RWPE1 (cell line): Measurements from ENCODE around the gene GTPBP2.
"Not testable (repeated sequence)": the region's sequence is repeated elsewhere in the genome, so short reads cannot be mapped to it uniquely, and the experiment has no call there.

Experiments used
- CTCF ChIA-PET: fragments of 350-600 bp; sonication (Branson Sonifier 250); formaldehyde crosslinking; extraction: SDS; loops from one replicate; lab custom pipeline; 2021; lab: Yijun Ruan, JAX
- POLR2A ChIA-PET: fragments of 400-600 bp; formaldehyde crosslinking; extraction: SDS; loops from one replicate; lab custom pipeline; 2020; ENCODE audit warnings: antibody characterized with exemption; ENCODE audit not compliant: low non-redundant PET; lab: Yijun Ruan, JAX
- DNase-seq: peaks from one replicate; pipeline ENCODE4 v3.0.0; 2012; ENCODE audit warnings: low spot score
- H3K27ac ChIP-seq: fragments of 450-650 bp; 2 replicates; pipeline ENCODE4 v1.5.1; 2017
- TF ChIP-seq, protein P1 (sequence below): fragments of 450-650 bp; conservative IDR thresholded peaks from 2 replicates; pipeline ENCODE4 v1.5.1; 2017; ENCODE audit warnings: low read depth, mild to moderate bottlenecking

GTPBP2 gene

DNA sequence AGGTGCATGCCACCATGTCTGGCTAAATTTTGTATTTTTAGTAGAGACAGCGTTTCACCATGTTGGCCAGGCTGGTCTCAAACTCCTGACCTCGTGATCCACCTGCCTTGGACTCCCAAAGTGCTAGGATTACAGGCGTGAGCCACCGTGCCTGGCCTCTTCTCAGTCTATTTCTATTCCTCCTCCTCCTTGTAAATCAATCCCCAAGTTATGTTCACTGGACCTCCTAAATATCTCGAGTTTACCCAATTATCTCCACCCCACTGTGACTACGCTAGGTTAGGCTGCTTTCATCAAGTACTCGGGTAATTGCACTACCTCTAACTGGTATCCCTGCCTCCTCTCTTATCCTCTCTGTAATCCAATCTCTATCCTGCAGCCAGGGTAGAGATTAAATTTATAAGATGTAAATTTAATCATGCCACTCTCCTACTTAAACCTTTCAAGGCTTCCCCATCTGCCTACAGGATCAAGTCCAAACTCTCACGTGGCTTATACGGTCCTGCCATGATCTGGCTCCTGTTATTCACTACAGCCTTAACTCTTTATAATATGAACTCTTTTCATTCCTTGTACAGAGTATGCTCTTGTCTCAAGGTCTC is 5.7 kb upstream of the GTPBP2 start:
- no peak for DNase-seq
- TF ChIP-seq, protein P1, sequence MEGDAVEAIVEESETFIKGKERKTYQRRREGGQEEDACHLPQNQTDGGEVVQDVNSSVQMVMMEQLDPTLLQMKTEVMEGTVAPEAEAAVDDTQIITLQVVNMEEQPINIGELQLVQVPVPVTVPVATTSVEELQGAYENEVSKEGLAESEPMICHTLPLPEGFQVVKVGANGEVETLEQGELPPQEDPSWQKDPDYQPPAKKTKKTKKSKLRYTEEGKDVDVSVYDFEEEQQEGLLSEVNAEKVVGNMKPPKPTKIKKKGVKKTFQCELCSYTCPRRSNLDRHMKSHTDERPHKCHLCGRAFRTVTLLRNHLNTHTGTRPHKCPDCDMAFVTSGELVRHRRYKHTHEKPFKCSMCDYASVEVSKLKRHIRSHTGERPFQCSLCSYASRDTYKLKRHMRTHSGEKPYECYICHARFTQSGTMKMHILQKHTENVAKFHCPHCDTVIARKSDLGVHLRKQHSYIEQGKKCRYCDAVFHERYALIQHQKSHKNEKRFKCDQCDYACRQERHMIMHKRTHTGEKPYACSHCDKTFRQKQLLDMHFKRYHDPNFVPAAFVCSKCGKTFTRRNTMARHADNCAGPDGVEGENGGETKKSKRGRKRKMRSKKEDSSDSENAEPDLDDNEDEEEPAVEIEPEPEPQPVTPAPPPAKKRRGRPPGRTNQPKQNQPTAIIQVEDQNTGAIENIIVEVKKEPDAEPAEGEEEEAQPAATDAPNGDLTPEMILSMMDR = no peak
- ChIA-PET POLR2A (no interaction called here), CTCF (no interaction called here)
- peak overlapping the region; percentile 80 for H3K27ac ChIP-seq

DNA sequence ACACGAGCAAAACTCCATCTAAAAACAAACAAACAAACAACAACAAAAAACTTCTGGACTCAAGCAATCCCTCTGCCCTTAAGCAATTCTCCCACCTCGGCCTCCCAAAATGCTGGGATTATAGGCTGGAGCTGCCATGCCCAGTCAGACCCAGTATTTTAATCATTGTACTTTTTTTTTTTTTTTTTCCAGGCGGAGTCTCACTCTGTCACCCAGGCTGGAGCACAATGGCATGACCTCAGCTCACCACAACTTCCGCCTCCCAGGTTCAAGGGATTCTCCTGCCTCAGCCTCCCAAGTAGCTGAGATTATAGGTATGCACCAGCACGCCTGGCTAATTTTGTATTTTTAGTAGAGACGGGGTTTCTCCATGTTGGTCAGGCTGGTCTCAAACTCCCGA is 3.9 kb upstream of the GTPBP2 start:
- H3K27ac ChIP-seq, DNase-seq, CTCF ChIA-PET: not testable (repeated sequence)
- POLR2A ChIA-PET = interaction anchor here (0.7 kb wide), 1 partner anchor 92 kb away, joined by 6 read pairs; no protein-coding TSS in a partner anchor

DNA sequence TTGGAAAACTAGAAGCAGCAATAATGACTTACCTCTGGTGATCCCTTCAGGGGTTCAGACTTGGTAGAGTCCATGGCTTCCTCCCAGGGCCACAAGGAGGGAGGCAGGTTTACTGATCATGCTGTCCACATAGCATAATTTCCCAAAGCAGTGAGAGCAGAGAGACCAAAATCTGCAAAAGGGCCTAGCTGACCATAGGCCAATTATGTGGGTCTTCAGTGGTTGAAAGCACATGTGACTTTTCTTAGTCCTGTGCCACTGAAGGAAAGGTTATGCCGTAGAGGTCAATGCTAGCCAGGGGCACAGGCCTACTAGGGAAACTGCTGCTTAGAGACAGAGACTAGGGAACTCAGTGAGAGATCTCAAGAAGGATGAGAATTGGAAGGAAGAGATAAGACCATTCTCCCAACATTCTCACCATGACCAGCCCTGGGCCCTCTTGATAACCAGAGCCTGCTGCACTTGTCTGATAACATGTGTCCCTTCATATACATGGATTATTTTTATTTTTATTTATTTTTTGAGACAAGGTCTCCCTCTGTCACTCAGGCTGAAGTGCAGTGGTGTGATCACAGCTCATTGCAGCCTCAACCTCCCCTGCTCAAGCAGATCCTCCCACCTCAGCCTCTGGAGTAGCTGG is 2.0 kb upstream of the GTPBP2 start:
- no peak for DNase-seq
- POLR2A ChIA-PET = interaction anchor here (0.6 kb wide), 1 partner anchor 616 kb away, joined by 4 read pairs; no protein-coding TSS in a partner anchor
- H3K27ac ChIP-seq = peak overlapping the region; percentile 99
- TF ChIP-seq, protein P1 = no peak
- CTCF ChIA-PET = interaction anchor here (0.6 to 0.7 kb wide), 2 partner anchors 444 to 610 kb away, joined by 3 to 4 read pairs; no protein-coding TSS in a partner anchor

DNA sequence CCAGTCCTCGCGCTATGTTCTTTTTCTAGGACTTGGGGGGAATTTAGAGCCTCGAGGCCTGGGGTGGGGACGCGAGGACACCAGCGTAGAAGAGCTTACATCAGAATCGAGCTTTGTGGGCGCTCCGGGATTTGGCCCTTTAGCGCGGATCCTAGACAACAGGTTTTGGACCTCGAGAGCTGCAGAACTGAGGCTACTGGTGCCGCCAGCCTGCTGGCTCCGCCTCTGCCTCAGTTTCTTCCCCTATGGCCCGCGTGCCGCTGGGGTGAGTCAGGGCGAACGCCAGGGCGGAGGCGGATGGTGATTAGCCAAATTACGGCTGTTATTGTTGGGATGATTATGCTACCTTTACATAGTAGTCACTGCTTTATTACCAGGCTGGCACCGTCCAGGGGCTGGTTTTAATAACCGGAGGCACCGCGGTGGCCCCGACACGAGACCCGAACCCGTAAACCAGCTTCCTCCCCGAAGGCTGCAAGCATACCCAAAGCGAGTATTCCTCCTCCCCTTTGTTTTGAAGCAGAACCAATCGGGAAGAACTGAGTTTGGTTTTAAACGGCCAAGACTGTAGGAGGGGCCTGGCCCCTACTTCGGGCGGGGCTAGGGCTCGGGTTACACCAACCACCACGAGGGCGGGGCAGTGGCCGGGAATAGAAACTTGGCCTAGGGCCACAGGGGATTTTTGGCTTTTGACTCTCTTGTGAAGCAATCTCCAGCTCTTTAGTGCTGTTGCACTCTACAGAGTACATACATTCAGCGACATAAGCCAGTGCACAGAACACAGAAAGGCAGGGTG is 639 bp upstream of the GTPBP2 start:
- ChIA-PET CTCF (interaction anchor here (1.0 kb wide), 1 partner anchor 143 kb away, joined by 3 read pairs; no protein-coding TSS in a partner anchor), POLR2A (interaction anchor here (0.6 to 1.5 kb wide), 5 partner anchors 9 to 145 kb away, joined by 3 to 5 read pairs (median 3); no protein-coding TSS in a partner anchor)
- TF ChIP-seq, protein P1 = no peak

DNA sequence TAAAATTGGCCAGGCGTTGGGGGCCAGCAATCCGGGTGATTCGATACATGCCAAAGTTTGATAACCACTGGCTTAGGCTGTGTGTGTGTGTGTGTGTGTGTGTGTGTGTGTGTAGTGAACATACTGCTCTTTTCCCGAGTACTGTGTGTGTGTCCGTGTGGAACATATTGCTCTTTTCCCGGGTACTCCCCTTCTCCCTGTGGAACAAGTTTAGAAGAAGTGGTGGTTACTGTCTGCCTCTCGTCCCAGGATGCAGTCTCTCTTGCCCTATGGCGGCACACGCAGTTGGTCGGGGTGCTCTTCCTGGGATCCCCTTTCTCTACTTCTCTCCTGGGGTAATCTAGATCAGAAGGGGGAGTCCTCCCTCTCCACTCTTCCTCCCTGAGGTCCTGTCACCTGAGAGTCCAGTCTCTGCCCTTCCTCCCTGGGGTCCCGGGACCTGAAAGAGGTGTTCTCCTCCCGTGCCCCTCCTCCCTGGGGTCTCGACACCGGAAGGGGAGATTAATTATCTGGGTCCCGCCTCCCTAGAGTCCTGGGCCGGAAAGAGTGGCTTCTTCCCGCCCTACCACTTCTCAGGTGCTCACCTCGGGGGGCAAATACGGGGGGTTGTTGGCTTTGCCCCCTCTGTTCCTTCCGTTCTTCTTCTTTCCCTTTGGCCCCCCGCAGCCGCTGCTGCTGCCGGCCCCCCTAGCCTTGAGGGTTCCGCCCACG is 516 bp downstream of the GTPBP2 start:
- CTCF ChIA-PET = no interaction called here
- POLR2A ChIA-PET = interaction anchor here (0.6 to 1.0 kb wide), 2 partner anchors 15 to 146 kb away, joined by 3 read pairs; no protein-coding TSS in a partner anchor
- peak; percentile 52 for DNase-seq
- peak overlapping the region; percentile 99 for H3K27ac ChIP-seq
- TF ChIP-seq, protein P1 = no peak

More for the DNA sequence above, 639 bp upstream of the GTPBP2 start:
- peak; percentile 99 for DNase-seq
- peak overlapping the region; percentile 99 for H3K27ac ChIP-seq

DNA sequence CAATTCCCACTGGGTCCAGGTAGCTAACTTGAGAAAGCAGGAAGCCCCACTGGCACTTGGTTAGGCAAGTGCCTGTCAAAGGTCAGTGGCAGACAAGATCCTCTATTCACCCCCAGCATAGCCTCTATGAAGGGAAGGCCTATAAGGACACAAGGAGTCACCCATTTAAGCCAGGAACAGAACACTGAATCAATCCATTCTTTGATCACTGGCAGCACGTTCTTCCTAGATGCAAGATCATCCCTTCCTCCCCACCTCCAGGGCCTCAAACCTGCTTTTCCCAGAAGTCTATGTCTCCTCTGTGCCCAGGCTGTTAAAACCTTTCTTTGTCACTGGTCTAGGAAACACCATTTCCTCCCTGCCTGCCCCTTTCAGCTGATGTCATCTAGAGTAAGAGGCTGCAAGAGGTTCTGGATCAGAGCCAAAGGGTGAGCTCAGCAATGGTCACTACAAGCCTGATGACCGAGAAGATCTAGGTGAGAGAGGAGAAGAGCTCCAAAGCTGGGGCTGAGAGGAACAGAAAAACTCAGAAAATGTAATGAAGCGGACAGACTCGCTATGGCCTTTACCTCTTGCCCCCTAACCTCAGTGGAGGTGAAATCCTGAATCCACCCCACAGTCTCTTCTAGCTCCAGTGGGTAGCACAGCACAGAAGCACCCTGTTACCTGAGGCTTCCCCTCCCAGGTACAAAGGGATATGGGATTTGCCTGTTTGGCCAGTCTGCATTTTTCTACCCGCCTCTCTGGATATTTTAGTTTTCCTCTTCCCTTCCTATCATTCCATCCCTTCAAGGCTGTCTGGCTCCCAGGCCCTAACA is 1.8 kb downstream of the GTPBP2 start:
- CTCF ChIA-PET = interaction anchor here (0.6 kb wide), 1 partner anchor 67 kb away, joined by 3 read pairs; no protein-coding TSS in a partner anchor
- TF ChIP-seq, protein P1 = no peak
- H3K27ac ChIP-seq = peak overlapping the region; percentile 99
- DNase-seq = peak; percentile 85
- POLR2A ChIA-PET = interaction anchor here (0.7 kb wide), 1 partner anchor 9 kb away, joined by 3 read pairs; no protein-coding TSS in a partner anchor
